Nephron progenitor cell (in vitro differentiated cells): ENCODE data around the gene ERG.

Experiments
- DNase-seq: peaks from one replicate; pipeline ENCODE4 v3.0.0; 2021
- H3K27ac Mint-ChIP-seq: 2 replicates; pipeline ENCODE4 v1.8.0; 2021; ENCODE audit warnings: mild to moderate bottlenecking, moderate library complexity, mixed read lengths
- H3K27me3 Mint-ChIP-seq: 2 replicates; pipeline ENCODE4 v1.8.0; 2021; ENCODE audit warnings: mild to moderate bottlenecking, low read depth, mixed read lengths; ENCODE audit not compliant: poor library complexity
- H3K36me3 Mint-ChIP-seq: 2 replicates; pipeline ENCODE4 v1.8.0; 2021; ENCODE audit warnings: low read depth, mixed read lengths
- H3K4me1 Mint-ChIP-seq: 2 replicates; pipeline ENCODE4 v1.8.0; 2021; ENCODE audit warnings: mixed read lengths
- H3K4me3 Mint-ChIP-seq: 2 replicates; pipeline ENCODE4 v1.8.0; 2021; ENCODE audit warnings: mild to moderate bottlenecking, moderate library complexity, mixed read lengths
- H3K9me3 Mint-ChIP-seq: 2 replicates; pipeline ENCODE4 v1.8.0; 2021; ENCODE audit warnings: mild to moderate bottlenecking, moderate library complexity, mixed read lengths
- CTCF ChIP-seq: fragments of 200-600 bp; sonication (generic); IDR thresholded peaks from 2 replicates; pipeline ENCODE4 v1.5.0; 2021; ENCODE audit warnings: antibody characterized with exemption

Gene ERG

DNA sequence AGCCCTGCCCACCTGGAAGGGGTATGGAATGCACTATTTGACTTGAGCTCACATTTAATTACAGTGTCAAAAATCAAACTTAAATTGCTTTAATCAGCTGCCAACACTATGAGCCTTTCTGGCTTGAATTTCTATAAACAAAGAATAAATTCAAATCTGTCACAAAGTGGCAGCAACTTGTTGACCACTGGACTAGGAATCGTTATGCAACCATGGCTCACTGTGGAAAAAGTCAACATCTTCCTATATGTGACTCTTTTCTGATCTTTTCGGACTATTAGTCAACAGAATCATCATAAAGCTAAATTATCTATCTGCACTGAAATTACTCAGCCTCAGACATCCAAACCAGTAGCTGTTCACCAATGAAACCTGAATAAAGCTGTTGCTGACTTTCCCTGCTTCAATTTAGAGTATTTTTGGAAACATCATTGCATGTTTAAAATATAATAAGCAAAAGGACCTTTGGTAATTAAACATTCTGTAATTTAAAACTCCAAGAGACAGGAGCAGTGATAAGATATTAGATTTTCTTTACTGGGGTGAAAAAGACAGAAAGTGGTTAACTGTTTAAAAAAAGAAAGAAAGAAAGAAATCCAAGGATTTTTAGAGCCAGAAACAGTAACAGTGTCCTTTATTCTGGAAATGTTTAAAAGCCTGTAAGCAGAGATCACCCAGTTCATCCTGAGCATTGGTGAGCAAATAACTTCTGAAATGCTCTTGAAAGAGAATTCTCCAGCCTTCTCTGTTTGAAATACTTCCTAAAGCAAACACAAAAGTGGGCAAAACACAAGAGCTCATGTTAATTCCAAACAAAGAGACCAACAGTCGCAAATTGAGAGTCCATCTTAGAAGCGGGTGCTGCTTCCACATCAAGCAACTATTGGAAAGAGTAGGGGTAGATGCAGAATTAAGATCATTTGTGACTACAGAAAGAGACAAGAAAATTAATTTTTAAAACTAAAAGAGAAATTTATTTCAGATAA lies 26.2 kb upstream of the ERG start:
- no peaks in the 10 kb centered on the region for H3K9me3 Mint-ChIP-seq
- H3K4me1 Mint-ChIP-seq: peaks cover 20% of the 10 kb centered on the region
- no peak overlapping the region for H3K4me3 Mint-ChIP-seq
- H3K36me3 Mint-ChIP-seq: no peaks in the 10 kb centered on the region
- TF ChIP-seq CTCF: no peak
- H3K27me3 Mint-ChIP-seq: peaks cover 11% of the 10 kb centered on the region
- DNase-seq: no peak
- H3K27ac Mint-ChIP-seq: no peak overlapping the region

GRCh38 chr21:38520511-38520910 lies 22.2 kb upstream of the ERG start:
- no peaks in the 10 kb centered on the region for H3K9me3 Mint-ChIP-seq
- peaks cover 17% of the 10 kb centered on the region for H3K27me3 Mint-ChIP-seq
- no peak overlapping the region for H3K27ac Mint-ChIP-seq
- no peak for DNase-seq
- peaks cover 13% of the 10 kb centered on the region for H3K4me1 Mint-ChIP-seq
- no peaks in the 10 kb centered on the region for H3K36me3 Mint-ChIP-seq
- no peak for TF ChIP-seq CTCF
- H3K4me3 Mint-ChIP-seq: no peak overlapping the region

DNA sequence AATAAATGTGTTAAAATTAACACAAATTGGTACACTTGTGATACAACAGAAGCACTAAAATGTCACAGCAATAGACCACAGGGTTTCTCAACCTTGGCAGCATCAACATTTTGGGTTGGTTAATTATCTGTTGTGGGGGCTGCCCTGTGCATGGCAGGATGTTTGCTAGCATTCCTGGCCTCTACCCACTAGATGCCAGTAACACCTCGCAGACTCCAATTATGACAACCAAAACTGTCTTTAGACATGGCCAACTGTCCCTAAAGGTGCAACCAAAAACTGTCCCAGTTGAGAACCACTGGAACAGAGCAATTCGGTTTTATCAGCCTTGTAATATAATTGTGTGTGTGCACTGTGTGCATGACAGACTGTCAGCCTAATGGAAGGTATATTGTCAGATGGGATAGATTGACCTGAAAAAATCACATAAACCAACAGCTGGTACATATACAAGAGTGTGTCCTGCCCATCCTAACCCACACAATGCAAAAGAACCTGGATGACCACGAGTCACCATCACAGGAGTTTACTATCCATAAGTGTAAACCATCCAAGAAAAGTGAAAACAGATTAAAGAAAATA lies 13.5 kb upstream of the ERG start:
- no peaks in the 10 kb centered on the region for H3K36me3 Mint-ChIP-seq
- DNase-seq: no peak

GRCh38 chr21:38511198-38511597 lies 12.9 kb upstream of the ERG start:
- DNase-seq: no peak
- no peaks in the 10 kb centered on the region for H3K9me3 Mint-ChIP-seq
- H3K4me3 Mint-ChIP-seq: no peak overlapping the region
- H3K4me1 Mint-ChIP-seq: peaks cover 9% of the 10 kb centered on the region
- H3K36me3 Mint-ChIP-seq: no peaks in the 10 kb centered on the region
- TF ChIP-seq CTCF: no peak
- no peak overlapping the region for H3K27ac Mint-ChIP-seq
- H3K27me3 Mint-ChIP-seq: peaks cover 12% of the 10 kb centered on the region

More for the DNA sequence above, 13.5 kb upstream of the ERG start:
- no peak overlapping the region for H3K27ac Mint-ChIP-seq
- no peaks in the 10 kb centered on the region for H3K9me3 Mint-ChIP-seq
- H3K4me1 Mint-ChIP-seq: peaks cover 4% of the 10 kb centered on the region
- peaks cover 9% of the 10 kb centered on the region for H3K27me3 Mint-ChIP-seq
- H3K4me3 Mint-ChIP-seq: no peak overlapping the region
- TF ChIP-seq CTCF: no peak

DNA sequence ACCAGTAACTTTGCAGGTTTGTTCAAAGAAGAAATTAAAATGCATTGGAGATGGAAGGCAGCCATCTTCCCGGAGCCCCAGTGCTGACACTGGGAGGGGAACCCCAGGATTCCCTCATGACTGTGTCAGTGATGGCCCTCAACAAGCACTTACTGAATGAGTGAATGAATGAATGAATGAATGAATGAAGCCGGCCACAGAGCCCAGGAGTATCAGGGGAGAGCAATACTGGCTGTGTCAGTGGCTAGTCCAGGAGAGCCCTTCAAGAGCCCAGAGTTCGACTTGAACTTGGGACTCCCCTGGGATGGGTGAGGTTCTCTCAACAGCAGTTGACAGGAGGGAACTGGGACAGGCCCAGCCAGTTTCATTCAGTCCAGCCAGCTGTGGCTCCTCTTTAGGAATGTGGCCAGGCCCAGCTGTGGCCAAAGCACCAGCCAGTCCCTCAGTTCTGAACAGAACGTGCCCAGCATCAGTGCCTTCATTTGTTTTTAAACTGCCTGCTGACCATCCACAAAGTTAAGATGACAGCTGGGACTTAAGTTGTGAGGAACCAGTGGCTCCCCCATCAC lies 9.2 kb upstream of the ERG start:
- DNase-seq: no peak
- TF ChIP-seq CTCF: no peak
- Mint-ChIP-seq H3K4me3 (no peak overlapping the region), H3K9me3 (no peaks in the 10 kb centered on the region), H3K27ac (no peak overlapping the region), H3K27me3 (peaks cover 9% of the 10 kb centered on the region), H3K36me3 (no peaks in the 10 kb centered on the region), H3K4me1 (peaks cover 12% of the 10 kb centered on the region)
